ENCODE results near the gene MARCHF2.

MARCHF2 gene

DNA sequence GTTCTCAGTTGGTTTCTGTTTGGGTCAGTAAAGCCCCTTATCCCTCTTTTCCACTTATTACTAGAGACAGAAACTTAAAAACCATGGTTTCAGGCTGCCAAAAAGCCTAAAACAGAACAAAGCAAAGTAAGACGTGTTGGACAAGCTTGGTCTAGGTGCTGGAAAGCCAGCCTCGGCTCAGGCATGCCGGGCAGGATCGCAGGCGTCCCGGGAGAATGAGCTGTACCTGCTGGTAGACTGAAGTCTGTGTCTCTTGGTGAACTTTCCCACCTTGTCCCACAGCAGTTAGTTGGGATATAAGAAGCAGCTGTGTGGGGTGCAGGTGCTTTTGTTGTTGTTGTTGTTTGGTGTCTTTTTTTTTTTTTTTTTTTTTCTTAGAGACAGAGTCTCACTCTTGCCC, 68.5 kb downstream of the MARCHF2 start:
- no peak for DNase-seq

DNA sequence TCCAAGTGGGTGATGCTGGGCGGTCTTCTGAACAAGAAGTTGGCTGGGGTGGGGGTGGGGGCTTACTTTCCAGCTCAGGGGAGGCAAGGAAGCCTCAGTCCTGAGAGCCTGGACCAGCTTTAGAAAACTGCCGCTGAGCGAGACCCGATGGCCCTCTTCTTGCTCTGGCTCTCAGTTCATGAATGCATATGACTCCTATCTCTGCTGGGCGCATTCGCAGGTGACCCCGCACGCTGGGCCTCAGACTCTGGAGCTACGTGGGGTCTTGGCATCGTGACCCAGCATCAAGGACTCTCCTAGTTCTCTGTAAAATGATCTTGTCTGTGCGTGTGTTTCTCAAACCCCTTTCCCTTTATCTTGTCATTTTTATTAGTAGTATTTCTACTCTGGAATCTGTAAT, 69.6 kb downstream of the MARCHF2 start:
- DNase-seq, result no peak

DNA sequence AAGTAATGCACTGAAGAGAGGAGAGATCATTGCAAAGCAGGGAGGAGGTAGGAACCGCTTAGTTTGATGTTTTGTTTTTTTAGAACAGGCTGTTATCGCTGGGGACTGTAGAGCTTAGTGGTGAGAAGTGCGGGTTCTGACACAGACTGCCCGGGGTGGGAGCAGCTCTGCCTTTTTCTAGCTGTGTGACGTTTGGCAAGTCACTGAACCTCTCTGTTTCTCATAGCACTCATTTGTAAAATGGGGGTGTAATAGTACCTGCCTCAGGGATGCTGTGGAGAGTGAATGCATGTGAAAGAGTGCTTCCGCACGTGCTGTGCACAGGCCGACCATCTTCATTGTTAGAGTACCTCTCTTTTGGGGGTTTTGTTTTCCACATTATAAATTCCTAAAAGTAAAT, 70.1 kb downstream of the MARCHF2 start:
- no peak for DNase-seq

DNA sequence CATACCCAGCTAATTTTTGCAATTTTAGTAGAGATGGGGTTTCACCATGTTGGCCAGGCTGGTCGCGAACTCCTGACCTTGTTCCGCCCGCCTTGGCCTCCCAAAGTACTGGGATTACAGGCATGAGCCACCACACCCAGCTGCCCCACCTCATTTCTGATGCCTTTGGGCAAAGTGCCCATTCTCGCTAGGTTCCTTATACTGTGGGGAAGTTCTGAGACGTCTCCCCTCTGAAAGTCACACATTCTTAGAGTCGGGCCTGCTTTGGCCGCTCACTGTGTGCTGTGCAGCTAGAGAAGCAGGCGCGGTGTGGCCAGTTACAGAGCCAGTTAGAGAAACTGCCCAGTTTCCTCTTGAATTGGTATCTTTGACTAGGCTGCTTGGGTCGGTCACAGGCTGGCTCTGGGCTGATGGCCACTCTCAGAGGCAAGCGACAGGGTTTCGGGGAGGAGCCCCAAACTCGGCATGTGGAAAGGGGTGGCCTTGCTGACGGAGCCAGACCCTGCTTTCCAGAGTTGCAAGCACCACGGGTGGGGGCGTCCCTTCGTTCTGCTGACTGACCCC, 71.3 kb downstream of the MARCHF2 start:
- no peak for DNase-seq

DNA sequence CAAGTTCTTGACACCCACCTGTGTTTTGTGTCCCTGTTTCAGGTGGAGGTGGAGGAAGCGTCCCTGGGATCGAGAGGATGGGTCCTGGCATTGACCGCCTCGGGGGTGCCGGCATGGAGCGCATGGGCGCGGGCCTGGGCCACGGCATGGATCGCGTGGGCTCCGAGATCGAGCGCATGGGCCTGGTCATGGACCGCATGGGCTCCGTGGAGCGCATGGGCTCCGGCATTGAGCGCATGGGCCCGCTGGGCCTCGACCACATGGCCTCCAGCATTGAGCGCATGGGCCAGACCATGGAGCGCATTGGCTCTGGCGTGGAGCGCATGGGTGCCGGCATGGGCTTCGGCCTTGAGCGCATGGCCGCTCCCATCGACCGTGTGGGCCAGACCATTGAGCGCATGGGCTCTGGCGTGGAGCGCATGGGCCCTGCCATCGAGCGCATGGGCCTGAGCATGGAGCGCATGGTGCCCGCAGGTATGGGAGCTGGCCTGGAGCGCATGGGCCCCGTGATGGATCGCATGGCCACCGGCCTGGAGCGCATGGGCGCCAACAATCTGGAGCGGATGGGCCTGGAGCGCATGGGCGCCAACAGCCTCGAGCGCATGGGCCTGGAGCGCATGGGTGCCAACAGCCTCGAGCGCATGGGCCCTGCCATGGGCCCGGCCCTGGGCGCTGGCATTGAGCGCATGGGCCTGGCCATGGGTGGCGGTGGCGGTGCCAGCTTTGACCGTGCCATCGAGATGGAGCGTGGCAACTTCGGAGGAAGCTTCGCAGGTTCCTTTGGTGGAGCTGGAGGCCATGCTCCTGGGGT, 72.7 kb downstream of the MARCHF2 start:
- DNase-seq, result no peak

DNA sequence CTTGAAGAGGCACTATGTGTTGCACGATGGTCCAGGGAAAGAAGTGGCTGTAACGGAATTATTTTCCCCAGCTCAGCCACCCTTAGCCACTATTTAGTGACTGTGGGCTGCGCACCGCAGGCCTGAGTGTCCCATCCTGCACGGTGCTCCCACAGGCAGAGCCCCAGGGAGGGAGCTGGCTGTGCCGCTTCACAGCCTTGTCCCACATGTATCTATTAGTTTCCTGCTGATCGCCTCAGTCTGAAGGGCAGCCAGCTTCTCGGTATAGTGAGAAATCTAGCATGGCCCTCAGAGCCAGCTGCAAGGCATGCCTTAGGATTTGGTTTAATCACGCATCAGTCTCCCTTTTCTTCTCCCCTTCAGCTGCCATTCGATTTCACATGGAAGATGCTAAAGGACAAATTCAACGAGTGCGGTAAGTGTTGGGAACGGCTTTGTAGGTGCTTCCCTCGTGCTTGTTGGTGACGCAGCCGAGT, 73.6 kb downstream of the MARCHF2 start:
- DNase-seq, result no peak

DNA sequence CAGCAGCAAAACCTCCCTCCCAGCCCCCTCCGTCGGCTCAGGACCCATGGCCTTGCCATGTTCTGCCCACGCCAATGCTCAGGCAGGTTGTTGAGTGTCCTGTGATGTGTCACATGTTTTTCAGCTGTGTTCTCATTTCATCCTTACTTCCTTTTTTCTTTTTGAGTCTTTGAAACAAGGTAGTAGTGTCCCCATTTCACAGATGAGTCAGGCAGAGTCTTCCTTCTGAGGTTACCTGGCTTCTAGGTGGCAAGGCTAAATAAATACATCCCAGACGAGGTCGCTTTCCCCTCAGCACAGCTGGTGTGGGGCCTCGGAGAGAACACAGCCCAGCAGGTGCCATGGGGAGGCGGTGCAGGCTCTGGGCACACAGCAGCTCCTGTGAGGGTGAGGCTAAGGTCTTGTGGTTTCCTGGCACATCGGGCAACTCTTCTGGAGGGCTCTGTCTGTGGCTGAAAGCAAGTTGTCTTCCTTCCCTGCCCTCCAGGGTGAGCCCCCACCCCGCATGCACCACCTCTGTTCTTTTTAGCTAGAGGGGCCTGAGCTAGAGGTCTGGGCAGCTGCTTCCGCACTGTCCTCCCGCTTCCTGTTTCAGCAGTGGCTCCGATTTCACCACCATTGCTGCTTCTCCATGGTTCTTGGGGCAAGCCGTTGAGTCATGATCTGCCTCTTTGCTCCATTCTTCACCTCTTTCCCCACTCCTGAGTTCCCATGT, 74.2 kb downstream of the MARCHF2 start:
- no peak for DNase-seq

DNA sequence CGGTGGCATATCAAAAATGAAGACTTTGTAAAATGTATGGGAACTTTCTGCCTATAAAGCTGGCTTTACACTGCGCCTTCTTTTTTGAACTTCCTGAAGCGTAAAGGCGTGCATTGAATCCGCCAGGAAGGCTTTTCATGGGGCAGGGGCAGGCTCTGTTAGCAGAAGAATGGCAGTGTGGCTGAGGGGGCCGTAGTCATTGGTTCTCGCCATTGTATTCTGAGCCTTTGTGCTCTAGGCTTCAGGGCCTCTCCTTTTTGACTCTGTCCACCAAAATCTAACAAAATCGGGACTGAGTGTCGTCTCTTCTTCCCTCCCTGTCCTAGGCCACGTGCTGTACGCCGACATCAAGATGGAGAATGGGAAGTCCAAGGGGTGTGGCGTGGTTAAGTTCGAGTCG, 75.3 kb downstream of the MARCHF2 start:
- no peak for DNase-seq
